Activated CD8-positive, alpha-beta T cell treated with anti-CD3 and anti-CD28 coated beads for 36 hours (primary cell): ENCODE measurements around the gene FAM219A. TPM values are rescaled to one million over a fixed set of nuclear protein-coding genes. Genes with fewer than 3 reads are reported as not detected.

Source experiments
- ATAC-seq: fragments of 200-7000 bp; cut with Tn5 transposase; one replicate; pipeline ENCODE4 v1.10.0; 2021; ENCODE audit warnings: mild to moderate bottlenecking, moderate library complexity
- CTCF ChIA-PET: fragments of 350-600 bp; sonication (Branson Sonifier 250); formaldehyde crosslinking; loops from one replicate; lab custom pipeline; 2021; ENCODE audit warnings: antibody characterized with exemption; lab: Charles Lee
- POLR2A ChIA-PET: fragments of 350-600 bp; sonication (Branson Sonifier 250); formaldehyde crosslinking; loops from one replicate; lab custom pipeline; 2021; ENCODE audit warnings: antibody characterized with exemption; lab: Charles Lee
- DNase-seq: peaks from one replicate; pipeline ENCODE4 v3.0.0-alpha.2; 2020
- H3K27ac Mint-ChIP-seq: one replicate; pipeline ENCODE4 v1.8.0; 2021; ENCODE audit warnings: mild to moderate bottlenecking, mixed read lengths
- H3K27me3 Mint-ChIP-seq: one replicate; pipeline ENCODE4 v1.8.0; 2021; ENCODE audit warnings: mixed read lengths
- H3K36me3 Mint-ChIP-seq: one replicate; pipeline ENCODE4 v1.8.0; 2021; ENCODE audit warnings: low read depth, mixed read lengths
- H3K4me1 Mint-ChIP-seq: one replicate; pipeline ENCODE4 v1.8.0; 2021; ENCODE audit warnings: low read depth, mixed read lengths
- H3K4me3 Mint-ChIP-seq: one replicate; pipeline ENCODE4 v1.8.0; 2021; ENCODE audit warnings: mild to moderate bottlenecking, moderate library complexity, mixed read lengths
- H3K9me3 Mint-ChIP-seq: one replicate; pipeline ENCODE4 v1.8.0; 2021; ENCODE audit warnings: mixed read lengths
- intact Hi-C: fragments of 100-400 bp; cut with micrococcal nuclease; formaldehyde crosslinking; loops from one replicate; pipeline ENCODE4 v1.10.0; 2022
- total RNA-seq, 2 experiments: library from RNA; stranded (reverse); gene quantifications; one replicate each; pipeline ENCODE4 v1.2.3, GENCODE V29; 2021
- TF ChIP-seq, protein P1 (sequence below): fragments of 200-600 bp; IDR thresholded peaks from one replicate; pipeline ENCODE4 v1.8.0; 2022; ENCODE audit warnings: antibody characterized with exemption, mild to moderate bottlenecking

The FAM219A gene
- total RNA-seq, 2 experiments from 2014 or later, result 8.2 to 9.2 TPM

- intact Hi-C loops, result no loop called here
- DNase-seq, result peak; percentile 42
- Mint-ChIP-seq H3K36me3 (no peaks in the 10 kb centered on the region), H3K4me3 (peak overlapping the region; percentile 77), H3K4me1 (peaks cover 18% of the 10 kb centered on the region), H3K27me3 (no peaks in the 10 kb centered on the region), H3K27ac (no peak overlapping the region), H3K9me3 (no peaks in the 10 kb centered on the region)
- TF ChIP-seq, protein P1, sequence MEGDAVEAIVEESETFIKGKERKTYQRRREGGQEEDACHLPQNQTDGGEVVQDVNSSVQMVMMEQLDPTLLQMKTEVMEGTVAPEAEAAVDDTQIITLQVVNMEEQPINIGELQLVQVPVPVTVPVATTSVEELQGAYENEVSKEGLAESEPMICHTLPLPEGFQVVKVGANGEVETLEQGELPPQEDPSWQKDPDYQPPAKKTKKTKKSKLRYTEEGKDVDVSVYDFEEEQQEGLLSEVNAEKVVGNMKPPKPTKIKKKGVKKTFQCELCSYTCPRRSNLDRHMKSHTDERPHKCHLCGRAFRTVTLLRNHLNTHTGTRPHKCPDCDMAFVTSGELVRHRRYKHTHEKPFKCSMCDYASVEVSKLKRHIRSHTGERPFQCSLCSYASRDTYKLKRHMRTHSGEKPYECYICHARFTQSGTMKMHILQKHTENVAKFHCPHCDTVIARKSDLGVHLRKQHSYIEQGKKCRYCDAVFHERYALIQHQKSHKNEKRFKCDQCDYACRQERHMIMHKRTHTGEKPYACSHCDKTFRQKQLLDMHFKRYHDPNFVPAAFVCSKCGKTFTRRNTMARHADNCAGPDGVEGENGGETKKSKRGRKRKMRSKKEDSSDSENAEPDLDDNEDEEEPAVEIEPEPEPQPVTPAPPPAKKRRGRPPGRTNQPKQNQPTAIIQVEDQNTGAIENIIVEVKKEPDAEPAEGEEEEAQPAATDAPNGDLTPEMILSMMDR, result no peak
- ChIA-PET CTCF (interaction anchor here (1.4 to 9.4 kb wide), 3 partner anchors 11 to 48 kb away, joined by 4 to 117 read pairs (median 9); no protein-coding TSS in a partner anchor), POLR2A (no interaction called here)
- ATAC-seq, result no peak
Measured at GRCh38 chr9:34381323-34381722, 77.0 kb downstream of the FAM219A start.

GRCh38 chr9:34380511-34381315 is 77.7 kb downstream of the FAM219A start:
- Mint-ChIP-seq H3K4me1 (peaks cover 24% of the 10 kb centered on the region), H3K4me3 (peak overlapping the region; percentile 77), H3K27me3 (no peaks in the 10 kb centered on the region), H3K36me3 (no peaks in the 10 kb centered on the region), H3K27ac (peak overlapping the region; percentile 20), H3K9me3 (no peaks in the 10 kb centered on the region)
- CTCF ChIA-PET, result interaction anchor here (0.6 to 9.4 kb wide), 7 partner anchors 12 to 259 kb away, joined by 3 to 117 read pairs (median 7); no protein-coding TSS in a partner anchor
- TF ChIP-seq, protein P1, result no peak
- intact Hi-C loops, result no loop called here
- peak; percentile 55 for ATAC-seq
- peak; percentile 82 for DNase-seq
- POLR2A ChIA-PET, result interaction anchor here (1.9 kb wide), 1 partner anchor 49 kb away, joined by 14 read pairs; no protein-coding TSS in a partner anchor

- no peaks in the 10 kb centered on the region for H3K9me3 Mint-ChIP-seq
- H3K27ac Mint-ChIP-seq, result peak overlapping the region; percentile 20
- H3K36me3 Mint-ChIP-seq, result no peaks in the 10 kb centered on the region
- ATAC-seq, result no peak
- peak overlapping the region; percentile 77 for H3K4me3 Mint-ChIP-seq
- ChIA-PET CTCF (interaction anchor here (1.4 to 9.4 kb wide), 7 partner anchors 8 to 260 kb away, joined by 4 to 117 read pairs (median 9); no protein-coding TSS in a partner anchor), POLR2A (interaction anchor here (1.9 kb wide), 1 partner anchor 49 kb away, joined by 14 read pairs; no protein-coding TSS in a partner anchor)
- H3K27me3 Mint-ChIP-seq, result no peaks in the 10 kb centered on the region
- intact Hi-C loops, result no loop called here
- peak; percentile 23 for DNase-seq
- TF ChIP-seq, protein P1, result no peak
- peaks cover 30% of the 10 kb centered on the region for H3K4me1 Mint-ChIP-seq
Measured at GRCh38 chr9:34380034-34380510, 78.3 kb downstream of the FAM219A start.

GRCh38 chr9:34379334-34380033 is 78.9 kb downstream of the FAM219A start:
- H3K4me3 Mint-ChIP-seq, result peak overlapping the region; percentile 77
- H3K4me1 Mint-ChIP-seq, result peaks cover 30% of the 10 kb centered on the region
- no peaks in the 10 kb centered on the region for H3K9me3 Mint-ChIP-seq
- POLR2A ChIA-PET, result interaction anchor here (0.6 to 1.9 kb wide), 4 partner anchors 15 to 91 kb away, joined by 3 to 14 read pairs (median 4); no protein-coding TSS in a partner anchor
- no peaks in the 10 kb centered on the region for H3K27me3 Mint-ChIP-seq
- intact Hi-C loops, result loop anchor here (1.0 to 10.0 kb wide), 3 partner anchors 51 to 335 kb away; partner anchors contain the start of gene UBAP2
- peak; percentile 96 for DNase-seq
- peak; percentile 57 for ATAC-seq
- H3K36me3 Mint-ChIP-seq, result no peaks in the 10 kb centered on the region
- CTCF ChIA-PET, result interaction anchor here (0.7 to 9.4 kb wide), 15 partner anchors 9 to 565 kb away, joined by 3 to 117 read pairs (median 6); no protein-coding TSS in a partner anchor
- TF ChIP-seq, protein P1, result peak; percentile 95
- peak overlapping the region; percentile 72 for H3K27ac Mint-ChIP-seq
